ENCODE measurements around the gene HNRNPL.
"Not testable (repeated sequence)": the region's sequence is repeated elsewhere in the genome, so short reads cannot be mapped to it uniquely, and the experiment has no call there.

The HNRNPL gene

GRCh38 chr19:38843175-38843758 lies 6.5 kb downstream of the HNRNPL start:
- DNase-seq, result no peak

GRCh38 chr19:38842439-38843174 lies 7.2 kb downstream of the HNRNPL start:
- no peak for DNase-seq

- no peak for DNase-seq
Observed at GRCh38 chr19:38841787-38842438, 7.9 kb downstream of the HNRNPL start.

GRCh38 chr19:38841180-38841766 lies 8.5 kb downstream of the HNRNPL start:
- DNase-seq, result no peak

- no peak for DNase-seq
Observed at GRCh38 chr19:38840583-38840968, 9.2 kb downstream of the HNRNPL start.

GRCh38 chr19:38839816-38840582 lies 9.8 kb downstream of the HNRNPL start:
- no peak for DNase-seq

GRCh38 chr19:38838986-38839761 lies 10.6 kb downstream of the HNRNPL start:
- no peak for DNase-seq

GRCh38 chr19:38838208-38838985 lies 11.4 kb downstream of the HNRNPL start:
- no peak for DNase-seq

- DNase-seq, result no peak
Observed at GRCh38 chr19:38837656-38838121, 12.1 kb downstream of the HNRNPL start.

GRCh38 chr19:38836983-38837626 lies 12.7 kb downstream of the HNRNPL start:
- DNase-seq, result no peak

- DNase-seq, result no peak
Observed at GRCh38 chr19:38836159-38836982, 13.4 kb downstream of the HNRNPL start.

- DNase-seq, result no peak
Observed at GRCh38 chr19:38834590-38834989, 15.2 kb downstream of the HNRNPL start.

GRCh38 chr19:38834104-38834490 lies 15.7 kb downstream of the HNRNPL start:
- DNase-seq, result no peak

GRCh38 chr19:38833092-38833425 lies 16.7 kb downstream of the HNRNPL start:
- no peak for DNase-seq

GRCh38 chr19:38831142-38831605 lies 18.6 kb downstream of the HNRNPL start:
- no peak for DNase-seq

- no peak for DNase-seq
Observed at GRCh38 chr19:38830039-38830733, 19.6 kb downstream of the HNRNPL start.

- DNase-seq, result not testable (repeated sequence)
Observed at GRCh38 chr19:38829203-38829602, 20.6 kb downstream of the HNRNPL start.

- no peak for DNase-seq
Observed at GRCh38 chr19:38826856-38827551, 22.8 kb downstream of the HNRNPL start.

- not testable (repeated sequence) for DNase-seq
Observed at GRCh38 chr19:38825936-38826335, 23.9 kb downstream of the HNRNPL start.
